Epithelial cell of proximal tubule (primary cell): ENCODE data around the gene NLGN3. TPM values are rescaled to one million over a fixed set of nuclear protein-coding genes. Genes with fewer than 3 reads are reported as not detected.

Source experiments
- DNase-seq: peaks from one replicate; pipeline ENCODE4 v3.0.0-alpha.2; 2011; ENCODE audit warnings: low read depth
- H3K4me3 ChIP-seq: 2 replicates; pipeline ENCODE4 v1.5.1; 2011; ENCODE audit warnings: low read depth, mild to moderate bottlenecking, low read length
- total RNA-seq: library from RNA; depleted of rRNA; stranded (reverse); fragments of >200 nt; gene quantifications from 2 replicates; pipeline ENCODE4 v1.2.3, GENCODE V29; 2015
- TF ChIP-seq, protein P1 (sequence below): conservative IDR thresholded peaks from 2 replicates; pipeline ENCODE4 v1.5.1; 2012; ENCODE audit warnings: low read depth, mild to moderate bottlenecking, low read length

Gene NLGN3
- total RNA-seq, 1 donor from 2014 or later: not detected

DNA sequence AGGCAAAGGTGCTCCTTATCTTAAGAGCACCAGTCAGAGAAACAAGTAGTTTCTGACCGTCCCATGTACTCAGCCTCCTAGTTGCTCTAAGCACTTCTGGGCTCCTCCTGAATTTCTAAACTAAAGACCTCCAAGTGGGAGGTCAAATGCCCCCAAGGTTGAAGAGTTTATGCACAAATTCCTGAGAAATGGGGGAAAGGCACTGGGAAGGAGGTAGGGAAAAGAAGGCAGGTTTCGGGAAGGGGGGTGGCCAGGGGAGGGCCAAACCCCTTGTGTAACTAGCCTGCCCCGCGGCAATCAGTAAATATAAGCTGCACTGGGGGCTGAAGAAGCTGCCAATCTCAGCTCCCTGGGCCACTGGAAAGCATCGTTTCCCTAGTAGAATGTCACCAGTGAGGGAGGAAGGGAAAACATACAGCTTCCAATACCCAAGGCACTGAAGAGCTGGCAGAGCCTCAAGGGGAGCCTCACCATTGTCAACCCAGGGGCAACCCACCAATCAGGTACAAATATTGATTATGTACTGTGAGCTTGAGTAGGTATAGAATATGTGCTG is 45.6 kb upstream of the NLGN3 start:
- no peak for DNase-seq
- TF ChIP-seq, protein P1, sequence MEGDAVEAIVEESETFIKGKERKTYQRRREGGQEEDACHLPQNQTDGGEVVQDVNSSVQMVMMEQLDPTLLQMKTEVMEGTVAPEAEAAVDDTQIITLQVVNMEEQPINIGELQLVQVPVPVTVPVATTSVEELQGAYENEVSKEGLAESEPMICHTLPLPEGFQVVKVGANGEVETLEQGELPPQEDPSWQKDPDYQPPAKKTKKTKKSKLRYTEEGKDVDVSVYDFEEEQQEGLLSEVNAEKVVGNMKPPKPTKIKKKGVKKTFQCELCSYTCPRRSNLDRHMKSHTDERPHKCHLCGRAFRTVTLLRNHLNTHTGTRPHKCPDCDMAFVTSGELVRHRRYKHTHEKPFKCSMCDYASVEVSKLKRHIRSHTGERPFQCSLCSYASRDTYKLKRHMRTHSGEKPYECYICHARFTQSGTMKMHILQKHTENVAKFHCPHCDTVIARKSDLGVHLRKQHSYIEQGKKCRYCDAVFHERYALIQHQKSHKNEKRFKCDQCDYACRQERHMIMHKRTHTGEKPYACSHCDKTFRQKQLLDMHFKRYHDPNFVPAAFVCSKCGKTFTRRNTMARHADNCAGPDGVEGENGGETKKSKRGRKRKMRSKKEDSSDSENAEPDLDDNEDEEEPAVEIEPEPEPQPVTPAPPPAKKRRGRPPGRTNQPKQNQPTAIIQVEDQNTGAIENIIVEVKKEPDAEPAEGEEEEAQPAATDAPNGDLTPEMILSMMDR: no peak
- no peak overlapping the region for H3K4me3 ChIP-seq

GRCh38 chrX:71099736-71100135 is 44.9 kb upstream of the NLGN3 start:
- no peak overlapping the region for H3K4me3 ChIP-seq
- DNase-seq: no peak
- TF ChIP-seq, protein P1: no peak

GRCh38 chrX:71100581-71101505 is 43.8 kb upstream of the NLGN3 start:
- H3K4me3 ChIP-seq: no peak overlapping the region
- TF ChIP-seq, protein P1: no peak

GRCh38 chrX:71102292-71102691 is 42.3 kb upstream of the NLGN3 start:
- TF ChIP-seq, protein P1: no peak
- H3K4me3 ChIP-seq: no peak overlapping the region
- no peak for DNase-seq

More at GRCh38 chrX:71100581-71101505, 43.8 kb upstream of the NLGN3 start:
- no peak for DNase-seq

- DNase-seq: no peak
- TF ChIP-seq, protein P1: no peak
- H3K4me3 ChIP-seq: no peak overlapping the region
These were observed 41.3 kb upstream of the NLGN3 start for GRCh38 chrX:71103110-71103983.

DNA sequence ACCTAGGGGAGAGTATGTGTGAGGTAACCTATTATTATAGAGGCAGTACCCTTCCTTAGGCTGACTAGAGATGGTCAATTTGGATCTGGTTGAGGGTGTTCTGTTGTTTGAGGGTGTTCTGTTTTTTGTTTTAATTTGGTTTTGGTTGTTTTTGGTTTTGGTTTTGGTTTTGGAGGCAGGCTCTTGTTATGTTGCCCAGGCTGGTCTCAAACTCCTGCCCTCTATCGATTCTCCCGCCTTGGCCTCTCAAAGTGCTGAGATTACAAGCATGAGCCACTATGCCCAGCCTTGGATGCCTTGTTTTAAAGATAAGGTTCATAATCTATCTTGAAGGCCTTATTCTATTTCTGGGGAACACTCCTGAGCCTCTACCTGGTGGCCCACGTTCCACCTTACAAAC is 39.0 kb upstream of the NLGN3 start:
- TF ChIP-seq, protein P1: no peak
- H3K4me3 ChIP-seq: no peak overlapping the region
- DNase-seq: no peak
